Activated CD8-positive, alpha-beta memory T cell treated with anti-CD3 and anti-CD28 coated beads, Interleukin-2, amount 50 U/mL, for 1 hour (primary cell): ENCODE measurements around the gene STK11.

Experiments used
- DNase-seq: peaks from one replicate; pipeline ENCODE4 v3.0.0-alpha.2; 2020; ENCODE audit errors: extremely low read depth

The STK11 gene

GRCh38 chr19:1211494-1212234 lies 6.1 kb downstream of the STK11 start:
- DNase-seq = no peak

- DNase-seq = no peak
Observed at GRCh38 chr19:1213391-1214286, 8.1 kb downstream of the STK11 start.

- DNase-seq = no peak
Observed at GRCh38 chr19:1214299-1214861, 8.8 kb downstream of the STK11 start.

DNA sequence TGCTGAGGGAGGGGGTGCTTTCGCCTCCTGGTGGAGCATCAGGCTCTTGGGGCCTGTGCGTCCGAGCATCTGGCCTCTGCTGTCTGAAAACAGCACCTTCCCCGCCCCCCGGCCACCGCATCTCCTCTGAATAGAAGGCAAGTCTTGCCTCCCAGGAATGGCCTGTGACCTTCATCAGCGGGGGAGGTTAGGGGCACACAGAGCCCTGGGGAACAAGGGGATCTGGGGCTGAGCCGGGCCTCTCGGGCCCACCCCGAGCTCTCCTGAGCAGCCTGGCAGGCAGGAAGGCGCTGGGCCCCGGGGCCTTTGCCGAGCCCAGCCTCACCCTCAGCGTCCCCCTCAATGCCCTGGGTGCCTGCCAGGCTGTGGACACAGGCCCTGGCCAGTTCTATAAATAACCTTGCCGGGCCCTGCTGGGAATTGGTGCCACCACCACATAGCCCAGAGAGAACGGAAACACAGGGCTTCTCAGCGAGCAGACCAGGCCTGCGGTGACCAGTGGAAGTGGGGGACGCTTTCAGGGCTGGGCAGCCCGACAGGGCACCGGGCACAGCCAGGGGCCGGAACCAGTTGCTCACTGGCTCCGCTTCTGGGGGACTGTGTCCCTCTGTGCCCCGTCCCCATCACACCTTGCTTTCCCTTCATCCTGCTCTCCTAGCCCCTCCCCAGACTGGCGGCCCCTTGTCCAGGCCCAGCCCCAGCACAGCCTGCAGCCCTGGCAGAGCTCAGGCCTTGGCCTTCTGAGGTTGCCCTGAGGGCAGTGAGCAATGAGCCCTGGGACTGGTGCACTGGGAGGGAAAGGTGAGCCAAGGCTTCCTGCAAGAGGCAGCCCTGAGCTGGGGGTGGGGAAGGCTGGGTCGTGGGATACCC lies 9.5 kb downstream of the STK11 start:
- no peak for DNase-seq

- no peak for DNase-seq
Observed at GRCh38 chr19:1216756-1217155, 11.2 kb downstream of the STK11 start.

GRCh38 chr19:1217366-1217765 lies 11.8 kb downstream of the STK11 start:
- DNase-seq = no peak

GRCh38 chr19:1218751-1219567 lies 13.4 kb downstream of the STK11 start:
- no peak for DNase-seq

DNA sequence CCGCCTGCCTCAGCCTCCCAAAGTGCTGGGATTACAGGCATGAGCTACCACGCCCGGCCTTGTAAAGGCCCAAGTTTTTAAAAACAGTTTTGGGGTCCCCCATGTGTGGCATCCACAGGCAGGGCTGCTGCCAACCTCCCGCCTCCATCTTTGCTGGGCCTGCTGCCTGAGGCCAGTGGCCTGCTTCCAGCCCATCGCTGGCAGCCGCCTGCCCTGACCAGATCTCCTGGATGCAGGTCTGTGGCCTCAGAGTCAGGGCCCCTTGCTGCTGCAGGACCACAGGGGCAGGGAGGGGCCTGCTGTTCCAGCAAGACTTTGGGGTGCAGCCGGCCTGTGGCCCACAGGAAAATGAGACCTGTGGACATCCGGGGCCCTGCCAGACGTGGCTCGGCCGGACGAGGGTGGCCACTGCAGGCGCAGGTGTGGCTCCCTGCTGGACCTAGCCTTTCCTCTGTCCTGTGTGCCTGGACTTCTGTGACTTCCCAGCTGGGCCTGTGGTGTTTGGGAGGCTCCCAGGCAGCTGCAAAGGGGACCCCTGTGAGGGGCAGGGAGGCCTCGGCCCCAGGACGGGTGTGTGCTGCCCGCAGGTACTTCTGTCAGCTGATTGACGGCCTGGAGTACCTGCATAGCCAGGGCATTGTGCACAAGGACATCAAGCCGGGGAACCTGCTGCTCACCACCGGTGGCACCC lies 14.4 kb downstream of the STK11 start:
- no peak for DNase-seq

DNA sequence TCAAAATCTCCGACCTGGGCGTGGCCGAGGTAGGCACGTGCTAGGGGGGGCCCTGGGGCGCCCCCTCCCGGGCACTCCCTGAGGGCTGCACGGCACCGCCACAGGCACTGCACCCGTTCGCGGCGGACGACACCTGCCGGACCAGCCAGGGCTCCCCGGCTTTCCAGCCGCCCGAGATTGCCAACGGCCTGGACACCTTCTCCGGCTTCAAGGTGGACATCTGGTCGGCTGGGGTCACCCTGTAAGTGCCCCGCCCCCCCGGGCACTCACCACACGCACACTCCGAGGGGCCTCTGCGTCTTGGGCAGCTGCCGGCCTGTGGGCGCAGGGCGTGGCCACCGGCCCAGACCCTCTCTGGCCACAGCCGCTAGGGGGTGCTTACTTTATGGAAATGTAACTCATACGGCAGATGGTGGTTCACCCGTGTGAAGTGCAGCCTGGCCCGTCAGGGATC lies 14.9 kb downstream of the STK11 start:
- DNase-seq = no peak

GRCh38 chr19:1220976-1221903 lies 15.7 kb downstream of the STK11 start:
- DNase-seq = no peak

- no peak for DNase-seq
Observed at GRCh38 chr19:1221904-1222255, 16.3 kb downstream of the STK11 start.

GRCh38 chr19:1222394-1222793 lies 16.8 kb downstream of the STK11 start:
- DNase-seq = no peak

GRCh38 chr19:1223018-1223855 lies 17.7 kb downstream of the STK11 start:
- no peak for DNase-seq

- no peak for DNase-seq
Observed at GRCh38 chr19:1224047-1224825, 18.7 kb downstream of the STK11 start.

DNA sequence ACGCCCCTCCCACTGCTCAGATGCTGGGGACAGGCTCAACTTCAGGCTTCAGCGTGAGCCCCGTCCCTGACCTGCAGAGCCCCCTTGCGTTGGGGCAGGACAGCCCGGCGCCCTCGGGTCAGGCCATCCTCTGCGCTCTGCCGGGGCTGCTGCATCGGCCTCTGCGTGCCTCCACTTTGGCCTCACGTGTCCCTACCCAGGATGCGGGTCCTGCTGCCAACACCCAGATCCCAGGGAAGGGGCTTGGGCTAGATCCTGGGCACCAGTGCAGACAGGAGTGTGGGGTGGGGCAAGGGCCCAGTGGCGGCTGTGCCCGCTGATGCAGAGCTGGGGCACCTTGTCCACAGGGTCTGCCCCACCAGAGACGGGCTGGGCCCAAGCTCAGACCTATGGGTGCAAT lies 19.3 kb downstream of the STK11 start:
- no peak for DNase-seq

- no peak for DNase-seq
Observed at GRCh38 chr19:1225440-1226226, 20.1 kb downstream of the STK11 start.

DNA sequence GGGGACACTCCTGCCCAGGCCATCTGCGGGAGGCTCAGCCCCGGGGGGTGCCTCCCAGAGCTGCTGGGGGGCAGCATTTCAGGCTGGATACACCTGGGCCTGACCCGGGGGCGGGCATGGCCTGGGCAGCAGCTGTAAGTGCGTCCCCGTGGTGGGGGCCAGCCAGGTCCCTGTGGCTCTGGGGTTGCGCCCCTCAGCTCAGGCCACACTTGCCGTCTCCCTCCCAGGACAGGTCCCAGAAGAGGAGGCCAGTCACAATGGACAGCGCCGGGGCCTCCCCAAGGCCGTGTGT lies 20.6 kb downstream of the STK11 start:
- no peak for DNase-seq
